K562 (cell line): Measurements from ENCODE around the gene CLDN15. TPM values are rescaled to one million over a fixed set of nuclear protein-coding genes. Genes with fewer than 3 reads are reported as not detected.

Source experiments
- BRD4 ChIP-seq: fragments of 200-600 bp; sonication (generic); IDR thresholded peaks from 2 replicates; pipeline ENCODE4 v1.6.1; 2017; ENCODE audit warnings: inconsistent platforms
- CBFB ChIP-seq: sonication (generic); formaldehyde crosslinking; IDR thresholded peaks from 2 replicates; pipeline ENCODE4 v1.4.0; 2020; ENCODE audit warnings: mild to moderate bottlenecking, missing genetic modification reagents
- CBX2 ChIP-seq: fragments of 200-600 bp; sonication (generic); IDR thresholded peaks from one replicate; pipeline ENCODE4 v1.6.1; 2012; ENCODE audit warnings: mild to moderate bottlenecking, low read length, inconsistent platforms; ENCODE audit not compliant: insufficient read depth, poor library complexity, severe bottlenecking
- CLOCK ChIP-seq: fragments of 250-450 bp; sonication (Bioruptor Pico); IDR thresholded peaks from 2 replicates; pipeline ENCODE4 v1.4.0; 2020; ENCODE audit warnings: mild to moderate bottlenecking, moderate library complexity, borderline replicate concordance
- CXXC5 ChIP-seq: fragments of 250-450 bp; sonication (Bioruptor Pico); IDR thresholded peaks from 2 replicates; pipeline ENCODE4 v1.8.0; 2022; ENCODE audit warnings: inconsistent platforms, mild to moderate bottlenecking, moderate library complexity
- ETV6 ChIP-seq, 3 experiments: fragments of 150-350 bp in 1 of 3; sonication (generic) in 1 of 3; formaldehyde crosslinking in 1 of 3; IDR thresholded peaks; 2 replicates each; pipeline versions ENCODE4 v1.6.1 to v1.8.0; 2014 to 2022; ENCODE audit warnings: borderline replicate concordance in 2 of 3, low read depth in 2 of 3, antibody characterized with exemption in 1 of 3, low read length in 1 of 3, mild to moderate bottlenecking in 1 of 3, missing genetic modification reagents in 1 of 3
- HNRNPLL ChIP-seq: fragments of 200-400 bp; formaldehyde crosslinking; IDR thresholded peaks from 2 replicates; pipeline ENCODE4 v1.6.1; 2017; ENCODE audit warnings: low read length, low read depth, mild to moderate bottlenecking; ENCODE audit not compliant: poor library complexity, severe bottlenecking
- HOMEZ ChIP-seq: fragments of 250-450 bp; sonication (Bioruptor Pico); IDR thresholded peaks from 2 replicates; pipeline ENCODE4 v1.4.0; 2020; ENCODE audit warnings: mild to moderate bottlenecking, moderate library complexity
- ILK ChIP-seq: fragments of 450-650 bp; IDR thresholded peaks from 2 replicates; pipeline ENCODE4 v1.6.1; 2016; ENCODE audit warnings: missing genetic modification characterization, low read depth, mild to moderate bottlenecking, missing compliant biosample characterization, moderate library complexity, borderline replicate concordance
- L3MBTL2 ChIP-seq: fragments of 450-650 bp; IDR thresholded peaks from 2 replicates; pipeline ENCODE4 v1.6.1; 2016; ENCODE audit warnings: mild to moderate bottlenecking, moderate library complexity
- NFRKB ChIP-seq: fragments of 450-650 bp; IDR thresholded peaks from 2 replicates; pipeline ENCODE4 v1.6.1; 2016; ENCODE audit warnings: low read depth
- PRDM10 ChIP-seq: fragments of 450-650 bp; IDR thresholded peaks from 2 replicates; pipeline ENCODE4 v1.6.1; 2018; ENCODE audit not compliant: partially characterized antibody
- SAP30 ChIP-seq: fragments of 200-600 bp; sonication (generic); IDR thresholded peaks from 2 replicates; pipeline ENCODE4 v1.6.1; 2012; ENCODE audit warnings: borderline replicate concordance, low read depth, mild to moderate bottlenecking, moderate library complexity, low read length, control low read depth, inconsistent platforms; ENCODE audit not compliant: insufficient read depth, poor library complexity, severe bottlenecking
- SMAD2 ChIP-seq: fragments of 150-350 bp; IDR thresholded peaks from 2 replicates; pipeline ENCODE4 v1.6.1; 2014; ENCODE audit warnings: low read depth, mild to moderate bottlenecking, low read length
- STAT6 ChIP-seq: sonication (generic); formaldehyde crosslinking; IDR thresholded peaks from 2 replicates; pipeline ENCODE4 v1.8.1; 2023; ENCODE audit warnings: mild to moderate bottlenecking, missing genetic modification reagents
- TAF7 ChIP-seq: fragments of 450-650 bp; IDR thresholded peaks from 2 replicates; pipeline ENCODE4 v1.6.1; 2016; ENCODE audit warnings: missing genetic modification characterization, missing compliant biosample characterization
- polyA plus RNA-seq, 8 experiments: library from polyadenylated mRNA; depleted of rRNA in 4 of 8; stranded (reverse) in 5 of 8; unstranded in 3 of 8; fragments of >200 nt; fragmentation: Nextera tagmentation in 2 of 8; fragmentation: Illumina TruSeq in 1 of 8; extraction: Ambion mirVana in 2 of 8; extraction: Trizol in 1 of 8; gene quantifications; 2 replicates each; pipeline versions ENCODE4 v1.2.1 to v1.2.3, GENCODE V29; 2011 to 2014; ENCODE audit warnings: inconsistent platforms in 1 of 8, missing spikeins in 1 of 8
- total RNA-seq, 7 experiments: library from RNA; depleted of rRNA in 6 of 7; stranded (reverse); fragments of >200 nt in 6 of 7; fragmentation: Illumina TruSeq in 2 of 7; extraction: Trizol in 2 of 7; gene quantifications; 2 replicates each; pipeline versions ENCODE4 v1.2.1 to v1.2.3, GENCODE V29; 2011 to 2021; ENCODE audit warnings: low replicate concordance in 1 of 7

Gene CLDN15
- total and polyA plus RNA-seq, 9 of the 15 experiments (the other 6 are each of a cell fraction or from before 2014, with no cell fraction given) = 0.32 to 14.5 (median 7.4) TPM

- TF ChIP-seq ETV6 (IDR thresholded peaks at IDR 0.05; ENCODE audit: borderline replicate concordance in 1 of 2, low read depth in 2 of 2, low read length in 1 of 2) = no peak
- no peak for TF ChIP-seq ETV6 (CRISPR knock-in tag; IDR thresholded peaks at IDR 0.05; ENCODE audit: borderline replicate concordance)
- peak; percentile 66 for TF ChIP-seq CXXC5 (CRISPR knock-in tag)
- no peak for TF ChIP-seq SMAD2
- no peak for TF ChIP-seq HOMEZ (CRISPR knock-in tag)
- TF ChIP-seq L3MBTL2 = 0 out of 2 replicates have a peak, but pooled peaks have one; percentile 31
- no peak for TF ChIP-seq SAP30
- peak; percentile 59 for TF ChIP-seq HNRNPLL
- no peak for TF ChIP-seq BRD4
- no peak for TF ChIP-seq CLOCK (CRISPR knock-in tag)
- TF ChIP-seq NFRKB = no peak
- TF ChIP-seq STAT6 (CRISPR knock-in tag) = peak; percentile 3; the same call in 1 of the 2 replicates
- TF ChIP-seq PRDM10 = peak; percentile 96
- no peak for TF ChIP-seq TAF7 (tag)
- TF ChIP-seq CBX2 = no peak
- TF ChIP-seq CBFB = peak; percentile 66
- no peak for TF ChIP-seq ILK
These were observed 7.6 kb upstream of the CLDN15 start (continued) for GRCh38 chr7:101245147-101245668.
